HG03460 (cell line): ENCODE results near the gene RSBN1L.
"Not testable (repeated sequence)": the region's sequence is repeated elsewhere in the genome, so short reads cannot be mapped to it uniquely, and the experiment has no call there.

ENCODE experiments used
- ATAC-seq: cut with Tn5 transposase; IDR thresholded peaks from one replicate; pipeline ENCODE4 v1.9.1; 2021; ENCODE audit not compliant: unreplicated experiment

The RSBN1L gene

DNA sequence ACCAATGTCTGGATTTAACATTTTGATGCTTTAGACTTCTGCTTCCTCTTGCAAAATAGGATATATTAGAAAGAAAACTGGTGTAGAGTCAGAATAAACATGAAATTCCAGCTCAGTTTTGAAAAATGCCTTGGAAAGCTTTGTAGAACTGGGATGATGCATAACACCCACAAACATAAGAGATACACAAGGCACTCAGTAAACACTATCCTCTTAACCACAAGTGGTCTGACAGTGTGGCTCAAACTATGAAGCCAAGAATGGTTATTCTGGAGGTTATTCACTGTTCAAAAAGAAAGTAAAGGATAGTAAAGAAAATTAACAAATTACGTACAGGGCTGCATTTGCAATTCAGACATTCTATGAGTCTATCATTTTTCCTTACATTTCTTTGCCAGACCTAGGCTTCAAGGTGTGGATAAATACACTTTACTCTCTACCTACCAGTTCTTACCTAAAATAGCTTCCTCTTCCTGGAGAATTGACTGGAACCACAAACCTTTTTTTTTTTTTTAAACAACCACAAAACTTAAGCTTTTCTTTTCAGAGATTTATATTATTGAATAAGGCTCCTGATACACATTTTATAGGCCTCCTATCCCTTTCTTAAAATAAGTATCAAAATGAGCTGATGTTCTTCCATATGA, 9.0 kb upstream of the RSBN1L start:
- no peak for ATAC-seq

DNA sequence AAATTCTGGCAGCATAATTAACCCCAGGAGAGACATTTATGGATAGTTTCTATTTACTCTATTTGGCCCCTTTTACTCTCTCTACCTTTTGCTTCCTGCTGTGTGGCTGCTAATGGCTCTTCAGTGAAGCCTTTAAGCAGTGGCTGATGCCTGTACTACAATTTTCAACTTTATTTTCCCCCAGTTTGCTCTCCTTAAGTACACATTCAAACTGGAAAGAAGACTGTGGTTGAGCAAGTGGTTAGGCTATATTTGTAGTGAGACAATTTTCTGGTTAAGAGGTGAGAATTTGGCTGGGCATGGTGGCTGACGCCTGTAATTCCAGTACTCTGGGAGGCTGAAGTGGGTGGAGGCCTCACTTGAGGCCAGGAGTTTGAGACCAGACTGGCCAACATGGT, 8.5 kb upstream of the RSBN1L start:
- no peak for ATAC-seq

DNA sequence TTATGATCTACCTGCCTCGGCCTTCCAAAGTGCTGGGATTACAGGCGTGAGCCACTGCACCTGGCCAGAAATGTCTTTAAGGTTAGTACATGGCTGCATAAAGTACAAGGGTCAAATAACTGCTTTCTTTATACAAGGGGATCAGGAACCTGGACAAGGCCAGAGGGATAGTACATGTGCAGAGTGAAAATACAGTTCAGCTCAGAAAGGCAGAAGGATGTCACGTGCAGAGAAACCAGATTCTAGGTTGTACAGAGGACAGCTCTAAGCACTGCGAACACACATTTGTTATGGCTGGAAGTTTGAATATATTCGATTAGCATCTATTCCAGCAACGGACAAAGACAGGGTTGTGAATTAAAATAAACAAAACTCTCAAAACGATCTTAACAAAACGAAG, 6.0 kb upstream of the RSBN1L start:
- no peak for ATAC-seq

DNA sequence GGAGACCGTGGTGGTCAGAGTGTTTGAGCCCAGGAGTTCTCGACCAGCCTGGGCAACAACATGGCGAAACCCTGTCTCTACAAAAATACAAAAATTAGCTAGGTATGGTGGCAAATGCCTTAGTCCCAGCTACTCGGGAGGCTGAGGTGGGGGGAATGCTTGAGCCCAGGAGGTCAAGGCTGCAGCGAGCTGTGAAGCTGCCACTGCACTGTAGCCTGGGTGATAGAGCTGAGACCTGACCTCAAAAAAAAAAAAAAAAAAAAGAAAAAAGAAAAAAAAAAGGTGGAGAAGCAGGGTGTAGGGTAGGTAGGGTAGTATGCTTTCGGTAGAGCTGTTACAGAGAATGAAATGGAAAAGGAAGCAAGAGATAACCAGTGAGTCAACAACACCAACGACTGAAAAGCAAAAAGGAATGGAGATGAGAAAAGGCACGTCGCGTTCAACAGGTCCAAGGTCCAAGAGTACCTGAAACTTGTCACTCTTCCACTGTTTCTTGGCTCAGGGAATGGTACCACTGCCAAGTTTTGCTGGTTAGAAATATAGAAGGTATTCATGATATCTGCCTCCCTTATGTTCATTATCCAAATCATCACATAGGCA, 4.3 kb upstream of the RSBN1L start:
- no peak for ATAC-seq

DNA sequence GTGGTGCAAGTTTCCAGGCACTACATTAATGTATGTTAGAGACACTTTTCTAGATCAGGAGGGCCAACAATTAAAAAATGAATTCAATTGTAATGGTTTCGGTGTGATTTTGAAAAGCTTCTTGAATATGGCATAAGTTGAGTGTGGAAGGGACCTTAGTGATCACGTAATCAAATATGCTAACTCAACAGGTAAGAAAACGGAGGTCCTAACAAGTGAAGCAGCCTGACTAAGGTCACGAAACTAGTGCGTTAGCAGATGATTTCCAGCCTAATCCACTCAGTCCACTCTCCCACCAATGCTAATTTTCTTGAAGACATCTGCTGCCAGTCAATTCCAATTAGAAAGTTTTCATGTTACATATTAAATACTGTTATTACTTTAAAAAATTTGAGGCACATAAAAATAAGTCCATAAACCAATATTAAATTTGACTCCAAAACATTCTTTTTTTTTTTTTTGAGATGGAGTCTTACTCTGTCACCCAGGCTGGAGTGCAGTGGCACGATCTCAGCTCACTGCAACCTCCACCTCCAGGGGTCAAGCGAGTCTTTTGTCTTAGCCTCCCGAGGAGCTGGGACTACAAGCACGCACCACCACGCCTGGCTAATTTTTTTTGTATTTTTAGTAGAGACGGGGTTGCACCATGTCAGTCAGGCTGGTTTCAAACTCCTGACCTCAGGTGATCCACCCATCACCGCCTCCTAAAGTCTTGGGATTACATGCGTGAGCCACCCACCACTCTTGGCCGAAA, 2.3 kb upstream of the RSBN1L start:
- ATAC-seq: no peak

DNA sequence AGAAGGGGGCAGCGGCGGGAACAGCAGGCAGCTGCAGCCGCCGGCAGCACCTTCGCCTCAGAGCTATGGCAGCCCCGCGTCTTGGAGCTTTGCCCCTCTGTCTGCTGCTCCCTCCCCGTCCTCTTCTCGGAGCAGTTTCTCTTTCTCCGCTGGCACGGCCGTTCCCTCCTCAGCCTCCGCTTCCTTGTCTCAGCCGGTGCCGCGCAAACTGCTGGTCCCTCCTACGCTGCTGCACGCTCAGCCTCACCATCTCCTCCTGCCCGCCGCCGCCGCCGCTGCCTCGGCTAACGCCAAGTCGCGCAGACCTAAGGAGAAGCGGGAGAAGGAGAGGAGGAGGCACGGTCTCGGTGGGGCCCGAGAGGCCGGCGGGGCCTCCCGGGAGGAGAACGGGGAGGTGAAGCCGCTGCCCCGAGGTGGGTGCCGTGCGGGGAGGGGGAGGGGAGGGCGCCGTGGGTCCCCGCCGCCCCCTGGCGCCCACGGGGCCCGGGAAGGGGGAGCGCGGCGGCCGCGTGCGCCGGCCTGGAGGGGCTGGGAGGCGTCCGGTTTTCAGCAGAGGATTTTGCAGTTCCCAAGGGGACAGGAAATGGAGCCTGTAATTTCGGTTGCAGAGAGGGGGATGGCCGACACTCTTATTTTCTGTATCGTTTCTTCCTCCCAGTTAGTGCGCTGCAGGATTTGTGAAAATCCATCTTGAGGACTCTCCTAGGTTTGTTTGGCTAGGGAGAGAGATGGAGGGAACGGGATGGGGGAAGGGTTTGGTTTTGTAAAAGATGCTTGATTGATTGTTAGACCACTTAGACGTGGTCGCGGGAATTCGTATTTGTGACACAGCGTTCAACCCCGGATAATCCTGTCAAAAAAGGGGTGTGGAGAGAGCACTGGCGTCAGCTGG, 630 bp downstream of the RSBN1L start:
- ATAC-seq: peak; percentile 32

DNA sequence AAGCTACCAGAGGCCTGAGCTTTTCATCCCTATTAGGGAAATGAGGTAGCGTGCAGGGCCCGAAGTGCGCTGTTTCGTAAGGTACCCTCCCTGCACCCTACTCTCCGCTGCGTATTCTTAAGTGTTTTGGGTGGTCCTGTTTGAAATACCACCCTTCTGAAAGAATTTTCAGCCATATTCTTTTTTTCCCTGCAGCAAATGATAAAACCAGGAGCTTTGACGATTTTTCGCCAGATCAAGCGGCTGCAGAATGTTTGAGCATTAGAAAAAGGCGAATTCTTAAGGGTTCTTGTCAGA, 1.2 kb downstream of the RSBN1L start:
- no peak for ATAC-seq

DNA sequence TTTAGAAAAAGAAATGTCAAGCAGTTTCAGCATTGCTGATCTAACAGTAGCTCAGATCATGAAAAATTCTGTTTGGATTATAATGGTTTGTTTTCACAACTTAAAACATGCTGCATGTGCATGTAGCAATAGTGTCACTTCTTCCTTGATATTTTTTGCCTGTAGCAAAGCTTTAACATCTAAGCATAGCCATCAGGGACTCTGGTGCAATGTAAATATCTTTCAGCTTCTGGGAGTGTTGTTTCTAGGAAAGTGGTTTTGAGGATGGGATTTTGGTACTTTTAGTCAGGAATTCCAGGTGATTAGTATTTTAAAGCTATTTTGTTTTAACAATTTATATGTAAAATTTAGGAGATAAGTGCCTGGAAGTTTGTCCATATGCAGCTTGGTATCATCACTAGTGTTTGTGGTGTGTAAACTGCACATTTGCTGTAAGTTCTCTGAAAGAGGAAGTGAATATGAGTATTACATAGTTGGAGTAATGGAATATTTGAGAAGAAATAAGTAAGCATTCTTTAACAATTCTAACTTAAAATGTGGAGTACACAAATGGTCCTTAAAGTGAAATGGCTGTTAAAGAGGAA, 1.9 kb downstream of the RSBN1L start:
- no peak for ATAC-seq

DNA sequence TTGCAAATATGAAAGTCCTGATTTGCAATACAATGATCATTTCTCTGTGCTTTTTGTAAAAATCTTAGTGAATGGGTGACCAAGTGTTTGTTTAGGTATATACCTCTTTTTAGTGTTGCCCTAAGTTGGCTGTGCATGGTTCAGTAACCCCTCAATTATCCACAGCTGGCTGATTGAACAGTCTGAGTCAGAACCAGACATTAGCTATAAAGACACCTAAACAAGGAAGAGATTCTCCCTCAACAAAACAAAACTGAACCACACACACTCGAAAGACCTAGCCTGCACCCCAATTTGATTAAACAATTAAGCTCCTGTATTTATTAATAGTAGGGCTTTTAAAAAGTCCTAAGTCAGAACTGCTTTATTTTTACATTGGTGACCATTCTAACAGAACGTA, 2.8 kb downstream of the RSBN1L start:
- ATAC-seq: peak; percentile 28

DNA sequence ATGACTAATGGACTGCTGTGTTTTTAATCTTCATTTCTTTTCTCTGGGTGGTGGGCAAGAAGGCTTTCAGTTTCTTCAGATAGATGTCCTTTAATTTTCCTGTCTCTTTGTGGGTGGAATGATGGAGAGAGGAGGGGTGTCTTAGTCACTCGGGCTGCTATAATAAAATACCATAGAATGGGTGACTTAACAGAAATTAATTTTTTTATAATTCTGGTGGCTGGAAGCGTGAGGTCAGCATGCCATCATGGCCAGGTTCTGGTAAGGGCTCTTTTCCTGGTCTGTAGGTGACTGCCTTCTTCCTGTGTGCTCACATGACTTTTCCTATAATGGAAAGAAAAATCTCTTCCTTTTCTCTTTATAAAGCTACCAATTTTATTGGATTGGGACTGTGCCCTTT, 6.3 kb downstream of the RSBN1L start:
- ATAC-seq: no peak

DNA sequence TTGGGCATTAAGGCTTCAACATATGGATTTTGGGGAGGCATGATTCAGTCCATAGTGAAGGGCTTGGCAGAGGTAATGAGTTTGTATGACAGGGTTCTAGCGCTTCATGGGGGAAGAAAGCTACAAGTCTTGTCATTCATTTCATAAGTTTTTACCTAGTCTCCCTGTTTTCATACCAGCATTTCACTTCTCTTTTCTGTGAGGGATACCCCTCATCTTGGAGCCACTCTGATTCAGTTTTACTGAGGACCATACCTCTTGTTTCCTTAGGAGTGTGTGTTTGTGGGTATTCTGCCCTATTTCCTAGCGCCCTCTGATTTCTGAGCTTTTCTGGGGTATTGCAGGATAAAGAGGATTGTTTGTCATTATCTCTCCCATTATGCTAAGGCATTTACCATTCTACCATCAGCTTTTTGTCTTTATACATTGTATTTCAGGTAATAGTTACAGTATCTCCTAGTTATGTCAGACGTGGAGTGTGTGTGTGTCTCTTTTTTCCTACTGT, 6.8 kb downstream of the RSBN1L start:
- ATAC-seq: no peak

DNA sequence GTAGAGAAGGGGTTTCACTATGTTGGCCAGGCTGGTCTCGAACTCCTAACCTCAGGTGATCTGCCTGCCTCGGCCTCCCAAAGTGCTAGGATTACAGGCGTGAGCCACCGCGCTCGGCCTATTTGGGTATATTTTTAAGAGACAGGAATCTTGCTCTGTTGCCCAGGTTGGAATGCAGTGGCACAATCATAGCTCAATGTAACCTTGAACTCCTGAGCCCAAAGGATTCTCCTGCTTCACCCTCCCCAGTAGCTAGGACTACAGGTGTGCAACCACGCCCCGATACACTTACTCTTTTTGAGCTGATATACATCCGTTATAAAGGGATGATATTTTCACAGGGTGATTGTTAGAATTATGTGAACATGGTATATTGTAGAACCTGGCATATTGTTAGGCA, 7.4 kb downstream of the RSBN1L start:
- ATAC-seq: not testable (repeated sequence)

DNA sequence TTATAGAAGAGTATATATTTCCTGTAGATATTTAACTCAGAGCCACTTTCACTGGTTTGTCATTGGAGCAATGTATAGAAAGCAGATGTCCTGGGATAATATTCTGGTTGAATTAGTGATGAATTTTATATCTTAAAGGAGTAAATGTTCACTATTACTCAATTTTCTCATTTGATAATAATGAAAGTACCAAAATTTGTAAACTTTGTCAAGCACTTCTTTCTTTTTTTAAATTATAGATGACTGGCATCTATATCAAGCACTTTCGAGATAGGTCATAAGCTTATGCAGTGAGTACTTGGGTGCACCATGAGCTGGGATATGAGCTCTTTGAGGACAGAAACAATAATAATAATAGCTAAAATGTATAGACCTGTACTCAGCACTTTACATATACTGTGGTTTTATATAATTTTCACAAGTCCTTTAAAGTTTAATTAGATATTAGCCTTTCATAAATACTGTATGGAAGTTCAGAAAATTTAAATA, 11.3 kb downstream of the RSBN1L start:
- no peak for ATAC-seq

DNA sequence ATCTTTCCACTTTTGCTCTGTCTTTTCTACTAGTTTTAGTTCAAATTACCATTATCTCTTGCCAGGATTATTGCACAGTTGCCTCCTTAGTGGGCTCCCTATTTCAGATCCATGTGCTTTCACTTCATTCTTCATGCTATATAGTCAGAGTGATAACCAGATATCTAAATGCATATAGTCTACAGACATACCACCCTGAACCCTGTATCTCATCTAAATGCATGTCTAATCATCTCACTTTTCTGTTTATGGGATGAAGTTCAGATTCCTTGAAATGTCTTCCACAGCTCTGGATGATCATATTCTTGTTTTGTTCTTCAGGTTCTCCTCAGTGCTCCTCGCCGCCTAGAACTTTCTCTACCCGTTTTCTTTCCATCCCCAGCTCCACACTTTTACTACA, 13.8 kb downstream of the RSBN1L start:
- ATAC-seq: no peak

DNA sequence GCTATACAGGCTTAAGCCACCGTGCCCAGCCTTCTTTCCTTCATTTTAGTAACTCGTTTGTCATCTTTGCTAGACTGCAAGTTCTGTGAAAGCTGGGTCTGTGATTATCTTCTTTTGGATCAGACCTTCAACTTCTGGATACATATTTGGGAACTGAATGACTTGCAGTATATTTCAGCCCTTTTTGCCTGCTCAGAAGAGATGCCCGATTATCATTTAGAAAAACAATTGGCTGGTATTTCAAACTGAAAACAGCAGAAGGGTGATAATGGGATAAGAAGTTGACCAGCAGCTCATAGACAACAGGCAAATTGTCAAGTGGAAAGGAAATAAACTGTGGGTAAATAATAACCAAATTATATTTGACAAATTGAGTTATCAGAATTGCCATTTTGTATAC, 14.6 kb downstream of the RSBN1L start:
- no peak for ATAC-seq

DNA sequence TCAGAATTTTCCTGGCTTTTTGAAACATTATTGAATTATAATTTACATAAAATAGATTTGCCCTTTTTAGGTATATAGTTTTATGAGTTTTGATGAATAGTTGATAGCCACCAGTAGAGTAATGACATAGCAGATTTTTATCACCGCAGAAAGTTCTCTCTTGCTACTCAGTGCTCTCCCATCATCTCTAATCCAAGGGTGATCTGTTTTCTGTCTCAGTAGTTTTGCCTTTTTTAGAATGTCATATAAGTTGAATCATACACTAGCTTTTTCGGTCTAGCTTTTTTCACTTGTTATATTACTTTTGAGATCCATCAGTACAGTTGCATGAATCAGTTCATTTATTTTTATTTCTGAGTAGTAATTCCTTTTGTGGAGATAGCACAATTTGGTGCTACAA, 17.9 kb downstream of the RSBN1L start:
- no peak for ATAC-seq

DNA sequence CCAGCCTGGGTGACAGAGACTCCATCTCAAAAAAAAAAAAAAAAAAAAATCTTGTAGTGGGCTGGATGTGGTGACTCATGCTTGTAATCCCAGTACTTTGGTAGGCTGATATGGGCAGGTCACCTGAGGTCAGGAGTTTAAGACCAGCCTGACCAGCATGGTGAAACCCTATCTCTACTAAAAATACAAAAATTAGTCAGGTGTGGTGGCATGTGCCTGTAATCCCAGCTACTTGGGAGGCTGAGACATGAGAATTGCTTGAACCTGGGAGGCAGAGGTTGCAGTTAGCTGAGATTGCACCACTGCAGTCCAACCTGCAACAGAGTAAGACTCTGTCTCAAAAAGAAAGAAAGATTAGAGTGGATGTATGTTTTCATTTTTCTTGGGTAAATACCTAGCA, 18.7 kb downstream of the RSBN1L start:
- not testable (repeated sequence) for ATAC-seq

DNA sequence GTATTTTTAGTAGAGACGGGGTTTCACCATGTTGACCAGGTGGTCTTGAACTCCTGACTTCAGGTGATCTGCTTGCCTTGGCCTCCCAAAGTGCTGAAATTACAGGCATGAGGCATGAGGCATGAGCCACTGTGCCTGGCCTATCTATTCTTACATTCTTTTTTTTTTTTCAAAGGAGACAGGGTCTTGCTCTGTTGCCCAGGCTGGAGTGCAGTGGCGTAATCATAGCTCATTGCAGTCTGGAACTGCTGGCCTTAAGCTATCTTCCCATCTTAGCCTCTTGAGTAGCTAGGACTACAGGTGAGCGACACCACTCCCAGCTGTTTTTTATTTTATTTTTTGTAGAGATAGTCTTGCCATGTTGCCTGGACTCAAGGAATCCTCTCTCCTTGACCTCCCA, 20.5 kb downstream of the RSBN1L start:
- no peak for ATAC-seq

DNA sequence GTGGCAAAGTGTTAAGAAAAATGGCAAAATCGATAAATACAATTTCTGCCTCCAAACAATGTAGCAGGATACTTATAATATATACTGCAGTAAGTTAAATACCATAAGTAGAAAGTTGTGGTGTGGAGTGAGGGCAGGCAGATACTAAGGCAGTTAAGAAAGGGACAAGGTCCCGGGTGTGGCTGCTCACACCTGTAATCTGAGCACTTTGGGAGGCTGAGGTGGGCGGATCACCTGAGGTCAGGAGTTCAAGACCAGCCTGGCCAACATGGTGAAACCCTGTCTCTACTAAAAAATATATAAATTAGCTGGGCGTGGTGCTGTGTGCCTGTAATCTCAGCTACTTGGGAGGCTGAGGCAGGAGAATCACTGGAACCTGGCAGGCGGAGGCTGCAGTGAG, 21.3 kb downstream of the RSBN1L start:
- ATAC-seq: not testable (repeated sequence)

DNA sequence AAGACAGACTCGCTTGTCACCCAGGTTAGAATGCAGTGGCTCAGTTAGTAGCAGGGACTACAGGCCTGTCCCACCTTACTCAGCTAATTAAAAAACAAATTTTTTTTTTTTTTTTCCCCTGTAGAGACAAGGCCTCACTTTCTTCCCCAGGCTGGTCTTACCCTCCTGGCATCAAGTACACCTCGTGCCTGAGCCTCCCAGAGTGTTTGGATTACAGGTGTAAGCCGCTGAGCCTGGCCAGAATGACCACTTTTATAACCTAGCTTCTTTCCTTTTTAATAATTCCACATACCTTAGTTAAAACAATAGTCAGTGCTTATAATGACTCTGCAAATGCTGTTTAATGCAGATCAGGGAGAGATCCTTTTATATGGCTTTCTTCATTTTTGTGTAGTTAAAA, 31.3 kb downstream of the RSBN1L start:
- ATAC-seq: no peak
